ENCODE measurements around the gene MRPS27.

GRCh38 chr5:72235725-72236124, 84.3 kb downstream of the MRPS27 start:
- TF ChIP-seq CTCF (IDR thresholded peaks at IDR 0.05) (no peak), ZFX (IDR thresholded peaks at IDR 0.05; ENCODE audit: borderline replicate concordance) (no peak)

All from 22Rv1 (cell line).